Occipital lobe (tissue), 2 donors: ENCODE data around the gene SARM1. TPM values are rescaled to one million over a fixed set of nuclear protein-coding genes. Genes with fewer than 3 reads are reported as not detected.
"Not testable (repeated sequence)": the region's sequence is repeated elsewhere in the genome, so short reads cannot be mapped to it uniquely, and the experiment has no call there.

Experiments used
- DNase-seq: peaks from one replicate; lab custom pipeline; 2025; lab: John Stamatoyannopoulos, UW
- total RNA-seq: library from RNA; depleted of rRNA; stranded (reverse); fragments of >200 nt; gene quantifications from one replicate; pipeline ENCODE4 v1.2.3, GENCODE V29; 2014

SARM1 gene
- total RNA-seq, 1 donor from 2014 or later: 17.8 TPM

- no peak for DNase-seq
Observed at GRCh38 chr17:28416703-28417311, 45.3 kb downstream of the SARM1 start.

GRCh38 chr17:28421787-28422305, 50.4 kb downstream of the SARM1 start:
- DNase-seq: no peak

GRCh38 chr17:28425206-28425605, 53.7 kb downstream of the SARM1 start:
- no peak for DNase-seq

GRCh38 chr17:28426081-28426519, 54.6 kb downstream of the SARM1 start:
- DNase-seq: no peak

GRCh38 chr17:28427371-28427770, 55.9 kb downstream of the SARM1 start:
- no peak for DNase-seq

GRCh38 chr17:28427982-28428381, 56.5 kb downstream of the SARM1 start:
- not testable (repeated sequence) for DNase-seq

- DNase-seq: no peak
Observed at GRCh38 chr17:28433721-28434120, 62.2 kb downstream of the SARM1 start.

GRCh38 chr17:28434326-28434725, 62.8 kb downstream of the SARM1 start:
- DNase-seq: not testable (repeated sequence)

GRCh38 chr17:28443901-28444638, 72.6 kb downstream of the SARM1 start:
- no peak for DNase-seq

- DNase-seq: no peak
Observed at GRCh38 chr17:28446716-28447395, 75.4 kb downstream of the SARM1 start.

- DNase-seq: no peak
Observed at GRCh38 chr17:28447396-28447760, 75.9 kb downstream of the SARM1 start.

- no peak for DNase-seq
Observed at GRCh38 chr17:28449859-28450258, 78.4 kb downstream of the SARM1 start.

Other genes starting within 250 kb of the SARM1 start
- 24.6 TPM for gene TMEM97, start 52.5 kb upstream of the SARM1 start, total RNA-seq
- 29.6 TPM for gene IFT20, start 36.2 kb upstream of the SARM1 start, total RNA-seq
- gene TNFAIP1, start 35.9 kb upstream of the SARM1 start, total RNA-seq: 25.9 TPM
- 39.6 TPM for gene POLDIP2, start 14.2 kb upstream of the SARM1 start, total RNA-seq
- not detected for gene SEBOX, start 6.5 kb upstream of the SARM1 start, total RNA-seq
- 0.31 TPM for gene VTN, start 1.4 kb upstream of the SARM1 start, total RNA-seq
- 21.1 TPM for gene SLC46A1, start 34.5 kb downstream of the SARM1 start, total RNA-seq
- gene SLC13A2, start 102.0 kb downstream of the SARM1 start, total RNA-seq: not detected
- not detected for gene FOXN1, start 134.7 kb downstream of the SARM1 start, total RNA-seq
- 31.5 TPM for gene UNC119, start 180.9 kb downstream of the SARM1 start, total RNA-seq
- gene PIGS, start 199.8 kb downstream of the SARM1 start, total RNA-seq: 12.8 TPM
- gene ALDOC, start 205.2 kb downstream of the SARM1 start, total RNA-seq: 78.1 TPM
- gene SPAG5, start 227.3 kb downstream of the SARM1 start, total RNA-seq: 4.7 TPM
- gene RSKR, start 242.5 kb downstream of the SARM1 start, total RNA-seq: 16.5 TPM